Measurements from ENCODE around the gene PDZD2.

DNA sequence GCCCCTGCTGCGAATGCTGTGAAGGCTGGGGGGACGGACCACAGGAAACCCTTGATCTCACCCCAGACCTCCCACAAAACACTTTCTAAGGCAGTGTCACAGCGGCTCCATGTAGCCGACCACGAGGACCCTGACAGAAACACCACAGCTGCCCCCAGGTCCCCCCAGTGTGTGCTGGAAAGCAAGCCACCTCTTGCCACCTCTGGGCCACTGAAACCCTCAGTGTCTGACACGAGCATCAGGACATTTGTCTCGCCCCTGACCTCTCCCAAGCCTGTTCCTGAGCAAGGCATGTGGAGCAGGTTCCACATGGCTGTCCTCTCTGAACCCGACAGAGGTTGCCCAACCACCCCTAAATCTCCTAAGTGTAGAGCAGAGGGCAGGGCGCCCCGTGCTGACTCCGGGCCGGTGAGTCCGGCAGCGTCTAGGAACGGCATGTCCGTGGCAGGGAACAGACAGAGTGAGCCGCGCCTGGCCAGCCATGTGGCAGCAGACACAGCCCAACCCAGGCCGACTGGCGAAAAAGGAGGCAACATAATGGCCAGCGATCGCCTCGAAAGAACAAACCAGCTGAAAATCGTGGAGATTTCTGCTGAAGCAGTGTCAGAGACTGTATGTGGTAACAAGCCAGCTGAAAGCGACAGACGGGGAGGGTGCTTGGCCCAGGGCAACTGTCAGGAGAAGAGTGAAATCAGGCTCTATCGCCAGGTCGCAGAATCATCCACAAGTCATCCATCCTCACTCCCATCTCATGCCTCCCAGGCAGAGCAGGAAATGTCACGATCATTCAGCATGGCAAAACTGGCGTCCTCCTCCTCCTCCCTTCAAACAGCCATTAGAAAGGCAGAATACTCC lies 450.4 kb downstream of the PDZD2 start:
- TF ChIP-seq, protein P1, sequence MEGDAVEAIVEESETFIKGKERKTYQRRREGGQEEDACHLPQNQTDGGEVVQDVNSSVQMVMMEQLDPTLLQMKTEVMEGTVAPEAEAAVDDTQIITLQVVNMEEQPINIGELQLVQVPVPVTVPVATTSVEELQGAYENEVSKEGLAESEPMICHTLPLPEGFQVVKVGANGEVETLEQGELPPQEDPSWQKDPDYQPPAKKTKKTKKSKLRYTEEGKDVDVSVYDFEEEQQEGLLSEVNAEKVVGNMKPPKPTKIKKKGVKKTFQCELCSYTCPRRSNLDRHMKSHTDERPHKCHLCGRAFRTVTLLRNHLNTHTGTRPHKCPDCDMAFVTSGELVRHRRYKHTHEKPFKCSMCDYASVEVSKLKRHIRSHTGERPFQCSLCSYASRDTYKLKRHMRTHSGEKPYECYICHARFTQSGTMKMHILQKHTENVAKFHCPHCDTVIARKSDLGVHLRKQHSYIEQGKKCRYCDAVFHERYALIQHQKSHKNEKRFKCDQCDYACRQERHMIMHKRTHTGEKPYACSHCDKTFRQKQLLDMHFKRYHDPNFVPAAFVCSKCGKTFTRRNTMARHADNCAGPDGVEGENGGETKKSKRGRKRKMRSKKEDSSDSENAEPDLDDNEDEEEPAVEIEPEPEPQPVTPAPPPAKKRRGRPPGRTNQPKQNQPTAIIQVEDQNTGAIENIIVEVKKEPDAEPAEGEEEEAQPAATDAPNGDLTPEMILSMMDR (IDR thresholded peaks at IDR 0.05; ENCODE audit: poor library complexity) = no peak
- TF ChIP-seq EZH2 (IDR thresholded peaks at IDR 0.05; ENCODE audit: borderline replicate concordance) = no peak
- no peak for TF ChIP-seq EZH2phosphoT487 (IDR thresholded peaks at IDR 0.05; ENCODE audit: low read depth, severe bottlenecking, unreplicated experiment)

All from hepatocyte (in vitro differentiated cells).